DND-41 (cell line): ENCODE measurements around the gene ANXA9.

Experiments
- EZH2 ChIP-seq: IDR thresholded peaks from 3 replicates; pipeline ENCODE4 v1.6.1; 2012; ENCODE audit warnings: borderline replicate concordance, low read depth, mild to moderate bottlenecking, moderate library complexity, low read length, inconsistent platforms; ENCODE audit not compliant: severe bottlenecking
- TF ChIP-seq, protein P1 (sequence below): IDR thresholded peaks from 2 replicates; pipeline ENCODE4 v1.5.1; 2012; ENCODE audit warnings: borderline replicate concordance, low read length, moderate library complexity, mild to moderate bottlenecking; ENCODE audit not compliant: poor library complexity, severe bottlenecking; ENCODE audit errors: extremely low read depth

GRCh38 chr1:150987924-150988323 lies 5.8 kb downstream of the ANXA9 start:
- TF ChIP-seq, protein P1, sequence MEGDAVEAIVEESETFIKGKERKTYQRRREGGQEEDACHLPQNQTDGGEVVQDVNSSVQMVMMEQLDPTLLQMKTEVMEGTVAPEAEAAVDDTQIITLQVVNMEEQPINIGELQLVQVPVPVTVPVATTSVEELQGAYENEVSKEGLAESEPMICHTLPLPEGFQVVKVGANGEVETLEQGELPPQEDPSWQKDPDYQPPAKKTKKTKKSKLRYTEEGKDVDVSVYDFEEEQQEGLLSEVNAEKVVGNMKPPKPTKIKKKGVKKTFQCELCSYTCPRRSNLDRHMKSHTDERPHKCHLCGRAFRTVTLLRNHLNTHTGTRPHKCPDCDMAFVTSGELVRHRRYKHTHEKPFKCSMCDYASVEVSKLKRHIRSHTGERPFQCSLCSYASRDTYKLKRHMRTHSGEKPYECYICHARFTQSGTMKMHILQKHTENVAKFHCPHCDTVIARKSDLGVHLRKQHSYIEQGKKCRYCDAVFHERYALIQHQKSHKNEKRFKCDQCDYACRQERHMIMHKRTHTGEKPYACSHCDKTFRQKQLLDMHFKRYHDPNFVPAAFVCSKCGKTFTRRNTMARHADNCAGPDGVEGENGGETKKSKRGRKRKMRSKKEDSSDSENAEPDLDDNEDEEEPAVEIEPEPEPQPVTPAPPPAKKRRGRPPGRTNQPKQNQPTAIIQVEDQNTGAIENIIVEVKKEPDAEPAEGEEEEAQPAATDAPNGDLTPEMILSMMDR: no peak
- no peak for TF ChIP-seq EZH2
